Activated CD4-positive, alpha-beta T cell treated with anti-CD3 and anti-CD28 coated beads, Interleukin-2, Interleukin-4, amounts not matched to agents 100 ng/mL and 50 ng/mL, durations not matched to agents 16 hours and 8 hours (primary cell): ENCODE measurements around the gene AGPAT2.

ENCODE experiments used
- DNase-seq: peaks from one replicate; pipeline ENCODE4 v3.0.0-alpha.2; 2020; ENCODE audit warnings: low spot score

AGPAT2 gene

DNA sequence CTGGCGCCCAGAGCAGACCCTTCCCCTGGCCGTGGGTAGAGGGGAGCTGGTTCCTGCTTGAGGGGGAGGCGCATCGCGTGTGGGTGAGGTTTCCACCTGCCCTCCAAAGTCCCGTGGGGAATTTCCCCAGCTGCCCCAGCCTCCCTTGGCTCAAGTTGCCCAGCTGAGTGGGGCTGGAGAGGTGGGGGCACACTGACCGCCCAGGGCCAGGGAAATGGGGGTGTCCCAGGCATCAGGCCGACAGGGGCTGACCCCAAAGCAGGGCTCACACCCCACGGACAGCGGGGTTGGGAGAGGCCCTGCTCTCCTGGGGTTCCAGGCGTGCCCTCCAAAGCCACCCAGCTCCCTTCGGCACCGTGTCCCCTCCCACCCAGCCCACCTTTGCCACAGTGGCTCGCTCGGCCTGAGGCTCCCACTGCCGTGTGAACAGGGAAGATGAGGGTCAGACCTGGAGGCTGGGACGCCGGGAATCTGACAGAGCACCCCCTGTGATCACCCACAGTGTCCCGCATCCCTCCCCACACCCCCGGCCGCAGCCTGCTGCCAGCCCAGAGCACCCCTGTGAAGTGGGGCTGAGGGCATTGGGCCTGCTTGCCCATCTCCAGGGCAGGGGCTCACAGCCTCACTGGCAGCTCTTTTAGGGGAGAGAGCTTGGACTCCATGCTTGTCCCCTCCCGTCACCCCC is 25.5 kb downstream of the AGPAT2 start:
- no peak for DNase-seq

DNA sequence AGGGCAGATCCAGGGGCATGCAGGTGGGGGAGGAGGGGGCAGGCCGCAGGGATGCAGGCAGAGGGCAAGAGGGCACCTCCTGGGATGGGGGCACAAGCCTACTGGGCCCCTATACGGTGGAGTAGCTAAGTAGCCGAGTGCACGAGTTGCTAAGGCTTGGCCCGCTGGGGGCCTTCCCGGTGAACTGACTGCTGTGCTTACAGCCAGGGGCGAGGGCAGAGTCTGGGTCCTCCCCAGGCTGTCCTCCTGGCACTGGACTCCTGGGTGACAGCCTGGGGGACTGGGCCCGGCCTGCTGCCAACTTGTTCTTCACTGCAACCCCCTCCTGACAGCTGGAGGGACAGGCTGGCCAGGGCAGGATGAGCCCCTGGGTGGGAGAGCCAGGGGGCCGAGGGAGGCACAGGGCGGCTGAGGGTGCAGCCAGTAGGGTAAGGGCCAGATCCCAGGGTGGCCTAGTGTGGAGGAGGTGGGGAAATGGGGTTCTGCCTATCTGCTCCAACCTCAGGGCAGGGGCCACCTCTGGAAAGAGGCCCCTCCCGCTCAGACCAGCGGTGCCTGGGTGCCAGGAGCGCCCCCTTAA is 26.2 kb downstream of the AGPAT2 start:
- no peak for DNase-seq

DNA sequence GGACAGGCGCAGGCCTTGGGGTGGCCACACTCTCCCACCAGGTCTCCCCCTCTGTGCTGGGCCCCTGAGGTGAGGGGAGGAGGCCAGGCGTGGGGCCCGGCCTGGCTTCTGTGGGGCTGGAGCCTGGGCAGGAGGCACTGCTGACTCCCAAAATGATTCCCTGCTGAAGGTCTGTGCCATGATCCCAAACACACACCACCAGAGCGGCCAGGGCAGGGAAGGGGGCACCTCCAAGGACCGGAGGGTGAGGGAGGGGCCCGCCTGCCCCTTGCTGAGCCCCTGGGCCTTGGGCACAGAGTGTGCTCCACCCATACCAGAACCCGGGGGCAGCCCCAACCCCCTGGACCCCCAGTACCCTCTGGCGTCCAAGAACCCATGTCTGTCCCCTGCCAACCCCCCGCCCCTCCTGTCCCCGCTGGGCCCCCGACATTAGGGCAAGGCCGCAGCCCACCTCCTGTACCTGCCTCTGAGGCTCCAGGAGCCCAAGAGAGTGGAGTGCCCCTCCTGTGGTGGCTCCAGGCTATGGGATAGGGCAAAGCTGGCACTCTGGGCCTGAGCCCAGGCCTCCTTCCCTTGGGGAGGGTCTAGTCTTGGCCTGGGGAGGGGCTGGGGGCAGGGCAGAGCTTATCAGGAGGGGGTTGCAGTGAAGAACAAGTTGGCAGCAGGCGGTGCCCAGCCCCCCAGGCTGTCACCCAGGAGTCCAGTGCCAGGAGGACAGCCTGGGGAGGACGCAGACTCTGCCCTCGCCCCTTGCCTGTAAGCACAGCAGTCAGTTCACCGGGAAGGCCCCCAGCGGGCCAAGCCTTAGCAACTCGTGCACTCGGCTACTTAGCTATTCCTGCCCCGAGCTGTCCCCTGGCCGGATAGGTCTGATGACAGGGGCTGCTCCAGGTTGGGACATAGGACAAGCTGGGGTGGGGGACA is 27.1 kb downstream of the AGPAT2 start:
- DNase-seq: no peak

GRCh38 chr9:136658849-136659535 is 28.3 kb downstream of the AGPAT2 start:
- no peak for DNase-seq

GRCh38 chr9:136657974-136658848 is 29.0 kb downstream of the AGPAT2 start:
- DNase-seq: no peak

GRCh38 chr9:136656795-136657611 is 30.3 kb downstream of the AGPAT2 start:
- DNase-seq: no peak

GRCh38 chr9:136656183-136656738 is 31.0 kb downstream of the AGPAT2 start:
- no peak for DNase-seq

DNA sequence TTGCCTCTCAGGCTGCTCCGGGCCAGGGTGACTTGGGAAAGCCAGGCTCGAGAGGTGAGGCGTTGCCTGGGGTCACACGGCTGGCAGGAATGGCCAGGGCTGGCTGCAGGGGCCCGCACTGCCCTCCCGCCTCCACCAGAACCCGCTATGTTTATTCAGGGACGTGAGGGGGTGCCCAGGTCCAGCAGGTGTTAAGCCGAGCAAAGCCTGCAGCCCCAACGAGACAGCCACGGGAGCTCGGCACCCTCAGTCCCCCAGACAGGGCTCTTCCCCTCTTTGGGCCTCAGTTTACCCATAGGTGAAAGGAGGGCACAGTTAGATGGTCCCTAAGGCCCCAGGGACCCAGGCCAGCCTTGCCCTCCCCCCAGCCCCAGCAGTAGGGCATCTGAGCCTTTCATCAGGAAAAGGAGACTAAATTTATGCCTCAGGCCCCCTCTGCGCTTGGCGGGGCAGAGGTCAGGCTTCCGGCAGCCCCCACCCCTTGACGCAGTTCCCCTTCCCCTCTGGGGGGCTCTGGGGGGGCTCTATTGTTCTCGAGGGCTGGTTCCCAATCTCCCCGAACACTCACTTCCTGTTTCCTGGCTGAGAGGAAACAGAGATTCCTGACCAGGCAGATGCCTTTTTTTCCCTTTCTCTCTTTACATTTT is 31.6 kb downstream of the AGPAT2 start:
- no peak for DNase-seq

GRCh38 chr9:136654820-136655535 is 32.3 kb downstream of the AGPAT2 start:
- DNase-seq: no peak

DNA sequence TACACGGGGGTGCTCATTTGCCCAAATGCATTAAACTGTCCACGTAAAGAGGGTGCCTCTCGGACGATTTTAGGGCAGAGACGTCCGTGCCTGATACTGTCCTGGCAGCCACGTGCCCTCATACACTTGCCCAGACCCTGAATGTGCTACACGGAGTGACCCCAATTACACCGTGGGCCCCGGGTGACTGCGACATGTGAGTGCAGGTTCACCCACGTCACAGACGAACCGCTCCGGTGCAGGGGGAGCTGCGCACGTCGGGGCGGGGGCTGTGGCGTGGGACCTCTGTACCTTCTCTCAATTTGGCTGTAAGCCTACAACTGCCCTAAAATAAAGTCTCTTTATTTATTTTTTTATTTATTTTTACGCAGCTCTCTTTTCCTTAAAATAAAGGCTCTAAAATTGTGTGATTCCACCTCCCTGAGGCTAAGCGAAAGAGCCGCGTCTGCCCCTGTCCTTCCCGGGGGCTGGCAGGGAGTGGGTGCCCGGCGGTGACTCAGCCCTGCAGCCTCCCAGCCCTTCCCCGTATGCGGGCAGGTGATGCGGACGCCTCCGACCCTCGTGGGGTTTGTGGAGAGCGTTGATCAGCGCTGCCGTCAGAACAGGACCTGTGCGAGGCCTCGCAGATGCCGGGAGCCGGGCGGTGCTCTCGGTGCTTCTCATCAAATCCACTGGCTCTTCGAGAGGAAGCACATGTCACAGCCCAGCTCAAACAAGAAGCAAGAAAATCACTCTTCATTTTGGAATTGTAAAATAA is 33.8 kb downstream of the AGPAT2 start:
- DNase-seq: no peak

- DNase-seq: no peak
These were observed 35.4 kb downstream of the AGPAT2 start for GRCh38 chr9:136651860-136652259.

DNA sequence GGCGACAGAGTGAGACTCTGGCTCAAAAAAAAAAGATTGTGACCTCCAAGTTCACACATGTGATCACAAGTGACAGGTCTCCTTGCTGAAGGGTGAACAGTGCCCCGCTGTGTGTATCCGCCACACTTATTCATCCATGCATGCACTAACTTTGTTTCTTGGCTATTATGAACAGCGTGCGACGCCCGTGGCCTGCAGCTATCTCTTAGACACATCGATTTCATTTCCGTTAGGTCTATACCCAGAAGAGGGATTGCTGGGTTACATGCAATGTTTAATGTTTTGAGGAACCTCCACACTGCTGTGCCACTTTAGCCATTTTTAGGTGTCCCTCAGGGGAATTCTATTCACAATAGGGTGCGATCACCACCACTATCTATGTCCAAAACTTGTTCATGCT is 36.6 kb downstream of the AGPAT2 start:
- no peak for DNase-seq

- DNase-seq: no peak
These were observed 37.2 kb downstream of the AGPAT2 start for GRCh38 chr9:136650021-136650420.

- DNase-seq: no peak
These were observed 38.5 kb downstream of the AGPAT2 start for GRCh38 chr9:136648751-136649150.

GRCh38 chr9:136646827-136647711 is 40.2 kb downstream of the AGPAT2 start:
- DNase-seq: no peak

DNA sequence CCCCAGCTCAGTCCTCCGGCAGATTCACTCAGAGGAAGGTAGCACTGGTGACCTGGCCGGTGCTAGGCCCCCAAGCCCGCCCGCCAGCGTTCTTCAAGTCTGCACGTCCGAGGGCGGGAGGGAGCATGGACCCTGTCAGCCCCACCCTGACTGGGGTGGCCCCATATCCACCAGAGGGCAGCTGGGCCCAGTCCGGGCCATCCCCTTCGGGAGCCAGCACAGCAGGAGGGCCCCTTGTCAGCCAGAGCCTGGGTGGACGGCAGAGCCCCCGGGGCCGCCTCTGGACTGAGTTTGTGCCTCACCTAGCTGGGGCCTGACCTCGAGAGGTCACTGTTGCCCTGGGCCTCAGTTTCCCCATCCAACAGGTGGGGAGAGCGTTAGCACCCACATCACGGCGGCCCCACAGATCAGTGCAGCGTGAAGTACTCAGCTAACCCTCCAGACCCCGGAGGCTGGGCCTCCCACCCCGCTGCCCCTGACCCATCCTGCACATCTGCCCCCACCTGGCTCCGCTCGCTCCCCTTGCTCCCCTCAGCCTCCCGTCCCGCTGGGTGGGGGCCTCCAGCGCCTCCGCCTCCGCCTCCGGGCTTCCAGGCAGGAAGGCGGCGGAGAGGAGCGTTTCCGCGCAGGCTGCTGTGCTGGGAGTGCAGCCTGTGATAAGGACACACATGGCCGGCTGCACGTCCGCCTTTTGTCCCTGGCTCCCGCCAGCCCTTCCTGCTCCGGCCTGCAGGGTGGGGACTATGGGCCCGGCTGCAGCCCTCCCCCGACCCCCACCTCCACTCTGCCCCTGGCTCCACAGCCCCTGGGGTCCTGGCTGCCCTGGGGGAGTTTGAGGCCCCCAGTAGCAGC is 41.1 kb downstream of the AGPAT2 start:
- DNase-seq: no peak
